ENCODE data around the gene LY6G5B.

LY6G5B gene

GRCh38 chr6:31700740-31701401 is 31.1 kb downstream of the LY6G5B start:
- no peak overlapping the region for H3K9ac ChIP-seq (ENCODE audit: low read length)
- H3K14ac ChIP-seq (ENCODE audit: low read length): no peak overlapping the region
- DNase-seq: no peak
- H3K79me1 ChIP-seq (ENCODE audit: low read length): peaks cover 6% of the 10 kb centered on the region
- no peaks in the 10 kb centered on the region for H3K27me3 ChIP-seq (ENCODE audit: insufficient read depth, low read length)
- H4K91ac ChIP-seq (ENCODE audit: low read depth, low read length): no peak overlapping the region
- no peak overlapping the region for H2BK12ac ChIP-seq (ENCODE audit: low read length)
- H3K27ac ChIP-seq (ENCODE audit: low read depth, low read length): no peak overlapping the region
- H3K79me2 ChIP-seq (ENCODE audit: control insufficient read depth, insufficient read depth, low read length, poor library complexity): peaks cover 6% of the 10 kb centered on the region
- no peak overlapping the region for H2BK120ac ChIP-seq (ENCODE audit: insufficient read depth, low read length, poor library complexity)
- no peak overlapping the region for H3K4me3 ChIP-seq (ENCODE audit: low read depth, low read length)
- H3K23ac ChIP-seq (ENCODE audit: low read length): no peak overlapping the region
- no CpG with 5 or more reads among the region's 5 CpGs for WGBS (ENCODE audit: extremely low coverage, insufficient coverage, insufficient read length)
- no peak overlapping the region for H3K4me2 ChIP-seq (ENCODE audit: low read length)
- H4K8ac ChIP-seq (ENCODE audit: low read depth, low read length): no peak overlapping the region
- H3K4me1 ChIP-seq (ENCODE audit: control insufficient read depth in 1 of 2, insufficient read depth in 2 of 2, low read length in 2 of 2): peaks cover 7 to 10% of the 10 kb centered on the region in 2 experiments
- H2AK5ac ChIP-seq (ENCODE audit: low read length): no peak overlapping the region
- H2BK5ac ChIP-seq (ENCODE audit: low read depth, low read length, poor library complexity): no peak overlapping the region
- no peak overlapping the region for H2AFZ ChIP-seq (ENCODE audit: insufficient read depth, low read length, poor library complexity)
- no peak overlapping the region for H3K18ac ChIP-seq (ENCODE audit: low read length)
- no peaks in the 10 kb centered on the region for H3K9me3 ChIP-seq (ENCODE audit: insufficient read depth, low read depth, low read length)
- no peak overlapping the region for H4K12ac ChIP-seq (ENCODE audit: low read depth, low read length)
- H3K4ac ChIP-seq (ENCODE audit: low read depth, low read length): peak overlapping the region; percentile 9
- peaks cover 12 to 14% of the 10 kb centered on the region in 2 experiments for H3K36me3 ChIP-seq (ENCODE audit: control insufficient read depth in 1 of 2, insufficient read depth in 2 of 2, low read length in 2 of 2)

DNA sequence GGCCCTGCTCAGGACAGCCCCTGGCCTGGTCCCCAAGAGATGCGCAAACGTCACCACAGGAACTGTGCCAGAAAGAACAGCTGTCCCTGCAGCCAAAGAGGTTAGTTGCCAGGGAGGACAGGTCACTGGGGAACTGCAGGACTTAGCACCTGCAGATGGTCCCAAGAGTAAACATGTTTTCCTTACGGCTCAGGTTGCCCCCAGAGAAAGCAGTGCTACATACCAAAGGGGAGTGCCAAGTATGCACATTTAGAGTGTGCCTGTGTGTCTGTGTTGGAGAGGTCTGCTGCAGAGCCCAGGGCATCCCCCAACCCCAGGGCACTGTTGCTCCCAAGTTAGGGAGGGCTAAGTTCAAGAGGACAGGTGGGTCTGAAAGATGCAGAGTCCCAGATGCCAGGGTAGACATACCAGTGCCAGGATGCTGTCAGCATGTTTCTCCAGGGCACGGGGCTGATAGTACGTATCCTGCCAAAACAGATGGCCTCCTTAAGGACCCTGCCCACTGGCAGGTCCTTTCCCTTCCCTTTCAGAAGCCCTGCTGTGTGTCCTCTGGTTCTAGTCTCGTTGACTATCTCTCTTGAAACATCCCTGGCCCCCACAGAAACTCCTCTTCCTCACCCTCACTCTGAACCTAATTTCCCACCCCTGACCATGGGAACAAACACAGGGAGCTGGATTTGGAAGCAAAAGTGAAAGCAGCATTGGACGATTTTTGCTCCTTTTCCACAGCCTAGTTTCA is 32.1 kb downstream of the LY6G5B start:
- Histone ChIP-seq H3K4me3 (ENCODE audit: low read depth, low read length) (no peak overlapping the region), H3K27ac (ENCODE audit: low read depth, low read length) (no peak overlapping the region), H2BK120ac (ENCODE audit: insufficient read depth, low read length, poor library complexity) (no peak overlapping the region), H3K9ac (ENCODE audit: low read length) (peak overlapping the region; percentile 60), H2BK5ac (ENCODE audit: low read depth, low read length, poor library complexity) (no peak overlapping the region), H3K4me1 (ENCODE audit: control insufficient read depth in 1 of 2, insufficient read depth in 2 of 2, low read length in 2 of 2) (peaks cover 7 to 8% of the 10 kb centered on the region in 2 experiments), H3K4ac (ENCODE audit: low read depth, low read length) (peak overlapping the region; percentile 78), H3K36me3 (ENCODE audit: control insufficient read depth in 1 of 2, insufficient read depth in 2 of 2, low read length in 2 of 2) (peaks cover 8% of the 10 kb centered on the region in 2 experiments), H2BK12ac (ENCODE audit: low read length) (no peak overlapping the region), H3K4me2 (ENCODE audit: low read length) (peak overlapping the region; percentile 82), H4K8ac (ENCODE audit: low read depth, low read length) (no peak overlapping the region), H3K9me3 (ENCODE audit: insufficient read depth, low read depth, low read length) (no peaks in the 10 kb centered on the region), H3K18ac (ENCODE audit: low read length) (peak overlapping the region; percentile 5), H4K12ac (ENCODE audit: low read depth, low read length) (no peak overlapping the region), H2AFZ (ENCODE audit: insufficient read depth, low read length, poor library complexity) (no peak overlapping the region), H3K14ac (ENCODE audit: low read length) (peak overlapping the region; percentile 22), H3K27me3 (ENCODE audit: insufficient read depth, low read length) (no peaks in the 10 kb centered on the region), H2AK5ac (ENCODE audit: low read length) (no peak overlapping the region), H3K79me2 (ENCODE audit: control insufficient read depth, insufficient read depth, low read length, poor library complexity) (peaks cover 6% of the 10 kb centered on the region), H3K79me1 (ENCODE audit: low read length) (peaks cover 6% of the 10 kb centered on the region), H3K23ac (ENCODE audit: low read length) (peak overlapping the region; percentile 46), H4K91ac (ENCODE audit: low read depth, low read length) (no peak overlapping the region)
- no CpG with 5 or more reads among the region's 7 CpGs for WGBS (ENCODE audit: extremely low coverage, insufficient coverage, insufficient read length)
- no peak for DNase-seq

- Histone ChIP-seq H2AFZ (ENCODE audit: insufficient read depth, low read length, poor library complexity) (peak overlapping the region; percentile 38), H3K79me2 (ENCODE audit: control insufficient read depth, insufficient read depth, low read length, poor library complexity) (peaks cover 6% of the 10 kb centered on the region), H2BK5ac (ENCODE audit: low read depth, low read length, poor library complexity) (peak overlapping the region; percentile 38), H3K14ac (ENCODE audit: low read length) (peak overlapping the region; percentile 48), H3K23ac (ENCODE audit: low read length) (no peak overlapping the region), H3K36me3 (ENCODE audit: control insufficient read depth in 1 of 2, insufficient read depth in 2 of 2, low read length in 2 of 2) (peaks cover 7% of the 10 kb centered on the region in 2 experiments), H3K9me3 (ENCODE audit: insufficient read depth, low read depth, low read length) (peaks cover 2% of the 10 kb centered on the region), H3K79me1 (ENCODE audit: low read length) (peaks cover 6% of the 10 kb centered on the region), H2BK120ac (ENCODE audit: insufficient read depth, low read length, poor library complexity) (peak overlapping the region; percentile 29), H3K4ac (ENCODE audit: low read depth, low read length) (peak overlapping the region; percentile 78), H3K4me2 (ENCODE audit: low read length) (peak overlapping the region; percentile 82), H4K91ac (ENCODE audit: low read depth, low read length) (peak overlapping the region; percentile 69), H3K9ac (ENCODE audit: low read length) (peak overlapping the region; percentile 99), H4K12ac (ENCODE audit: low read depth, low read length) (peak overlapping the region; percentile 94), H2AK5ac (ENCODE audit: low read length) (no peak overlapping the region), H2BK12ac (ENCODE audit: low read length) (no peak overlapping the region), H3K18ac (ENCODE audit: low read length) (peak overlapping the region; percentile 60), H3K4me1 (ENCODE audit: control insufficient read depth in 1 of 2, insufficient read depth in 2 of 2, low read length in 2 of 2) (peaks cover 7 to 8% of the 10 kb centered on the region in 2 experiments), H3K4me3 (ENCODE audit: low read depth, low read length) (peak overlapping the region; percentile 88), H3K27me3 (ENCODE audit: insufficient read depth, low read length) (no peaks in the 10 kb centered on the region), H3K27ac (ENCODE audit: low read depth, low read length) (peak overlapping the region; percentile 94), H4K8ac (ENCODE audit: low read depth, low read length) (peak overlapping the region; percentile 87)
- DNase-seq: peak in 1 of 2 donors; percentile 15
- WGBS (ENCODE audit: extremely low coverage, insufficient coverage, insufficient read length): no CpG with 5 or more reads among the region's 10 CpGs
Observed at GRCh38 chr6:31702405-31702818, 32.6 kb downstream of the LY6G5B start.

GRCh38 chr6:31702819-31703716 is 33.3 kb downstream of the LY6G5B start, which contains the start of gene ABHD16A:
ABHD16A (minus strand) TSS chr6:31703324; CDS start chr6:31703281, 43 bp downstream.
- DNase-seq: peak; percentile 99 to 100
- Histone ChIP-seq H3K27ac (ENCODE audit: low read depth, low read length) (peak within 1 kb of the TSS; percentile 94), H3K18ac (ENCODE audit: low read length) (peak within 1 kb of the TSS; percentile 60), H3K36me3 (ENCODE audit: control insufficient read depth in 1 of 2, insufficient read depth in 2 of 2, low read length in 2 of 2) (peaks cover 5 to 7% of the 10 kb centered on the region in 2 experiments), H3K4me2 (ENCODE audit: low read length) (peak within 1 kb of the TSS; percentile 82), H4K91ac (ENCODE audit: low read depth, low read length) (peak within 1 kb of the TSS; percentile 71), H3K9me3 (ENCODE audit: insufficient read depth, low read depth, low read length) (peaks cover 2% of the 10 kb centered on the region), H4K8ac (ENCODE audit: low read depth, low read length) (peak within 1 kb of the TSS; percentile 87), H4K12ac (ENCODE audit: low read depth, low read length) (peak within 1 kb of the TSS; percentile 94), H2BK12ac (ENCODE audit: low read length) (peak within 1 kb of the TSS; percentile 47), H3K79me1 (ENCODE audit: low read length) (peaks cover 6% of the 10 kb centered on the region), H2AK5ac (ENCODE audit: low read length) (no peak within 1 kb of the TSS), H2AFZ (ENCODE audit: insufficient read depth, low read length, poor library complexity) (peak within 1 kb of the TSS; percentile 60), H3K14ac (ENCODE audit: low read length) (peak within 1 kb of the TSS; percentile 48), H2BK120ac (ENCODE audit: insufficient read depth, low read length, poor library complexity) (peak within 1 kb of the TSS; percentile 29), H3K4me1 (ENCODE audit: control insufficient read depth in 1 of 2, insufficient read depth in 2 of 2, low read length in 2 of 2) (peaks cover 7 to 8% of the 10 kb centered on the region in 2 experiments), H2BK5ac (ENCODE audit: low read depth, low read length, poor library complexity) (peak within 1 kb of the TSS; percentile 38), H3K23ac (ENCODE audit: low read length) (no peak within 1 kb of the TSS), H3K4me3 (ENCODE audit: low read depth, low read length) (peak within 1 kb of the TSS; percentile 88), H3K4ac (ENCODE audit: low read depth, low read length) (peak within 1 kb of the TSS; percentile 78), H3K79me2 (ENCODE audit: control insufficient read depth, insufficient read depth, low read length, poor library complexity) (peaks cover 6% of the 10 kb centered on the region), H3K9ac (ENCODE audit: low read length) (peak within 1 kb of the TSS; percentile 99), H3K27me3 (ENCODE audit: insufficient read depth, low read length) (no peaks in the 10 kb centered on the region)
- no CpG with 5 or more reads among the region's 54 CpGs for WGBS (ENCODE audit: extremely low coverage, insufficient coverage, insufficient read length)

Measured in trophoblast cell (in vitro differentiated cells and primary cell).